Esophagus squamous epithelium (tissue), 4 donors: ENCODE data around the gene AEN.

Experiments used
- CTCF ChIP-seq, 6 experiments: fragments of 450-650 bp in 4 of 6; fragments of 200-600 bp in 2 of 6; sonication (generic) in 2 of 6; IDR thresholded peaks; one replicate each; pipeline ENCODE4 v1.5.1; 2016 to 2019; ENCODE audit warnings: antibody characterized with exemption in 6 of 6, mild to moderate bottlenecking in 4 of 6, moderate library complexity in 4 of 6
- POLR2A ChIP-seq, 4 donors: fragments of 450-650 bp; IDR thresholded peaks; one replicate each; pipeline ENCODE4 v1.6.1; 2017; ENCODE audit warnings: antibody characterized with exemption in 4 of 4, mild to moderate bottlenecking in 4 of 4, moderate library complexity in 3 of 4

GRCh38 chr15:88609344-88610090 lies 11.6 kb upstream of the AEN start:
- TF ChIP-seq CTCF (IDR thresholded peaks at IDR 0.05) (no peak), POLR2A (IDR thresholded peaks at IDR 0.05) (no peak)
